ENCODE data around the gene PLCH2.
A peak's percentile ranks its signal among the peaks of the same experiment; 100 is the strongest.
"Not testable (repeated sequence)": the region's sequence is repeated elsewhere in the genome, so short reads cannot be mapped to it uniquely, and the experiment has no call there.

Gene PLCH2

DNA sequence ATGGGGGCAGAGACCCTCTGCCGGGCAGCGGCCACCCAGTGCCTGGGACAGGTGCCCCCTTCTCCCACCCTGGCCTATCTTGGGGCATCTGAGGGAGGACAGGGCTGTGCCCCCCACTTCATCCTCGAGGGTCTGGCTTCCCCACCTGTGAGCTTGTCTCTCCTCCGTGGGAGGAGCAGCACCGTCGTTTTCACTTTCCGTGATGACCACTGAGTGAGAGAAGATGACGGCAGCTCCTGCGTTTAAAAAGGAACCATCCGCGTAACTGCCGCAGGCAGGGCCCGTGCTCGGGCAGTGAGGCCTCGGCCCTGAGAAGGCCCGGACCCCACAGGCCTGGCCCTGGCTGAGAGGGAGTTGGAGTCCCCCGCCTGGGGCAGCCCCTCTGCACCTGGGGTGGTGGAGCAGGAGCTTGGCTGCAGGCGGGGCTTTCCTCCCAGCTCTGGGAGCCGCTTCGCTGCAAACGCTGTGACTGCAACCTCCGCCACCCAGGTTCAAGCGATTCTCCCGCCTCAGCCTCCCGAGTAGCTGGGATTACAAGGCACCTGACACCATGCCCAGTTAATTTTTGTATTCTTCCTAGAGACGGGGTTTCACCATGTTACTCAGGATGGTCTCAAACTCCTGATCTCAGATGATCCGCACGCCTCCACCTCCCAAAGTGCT lies 73.4 kb downstream of the PLCH2 start:
- DNase-seq, result not testable (repeated sequence)

DNA sequence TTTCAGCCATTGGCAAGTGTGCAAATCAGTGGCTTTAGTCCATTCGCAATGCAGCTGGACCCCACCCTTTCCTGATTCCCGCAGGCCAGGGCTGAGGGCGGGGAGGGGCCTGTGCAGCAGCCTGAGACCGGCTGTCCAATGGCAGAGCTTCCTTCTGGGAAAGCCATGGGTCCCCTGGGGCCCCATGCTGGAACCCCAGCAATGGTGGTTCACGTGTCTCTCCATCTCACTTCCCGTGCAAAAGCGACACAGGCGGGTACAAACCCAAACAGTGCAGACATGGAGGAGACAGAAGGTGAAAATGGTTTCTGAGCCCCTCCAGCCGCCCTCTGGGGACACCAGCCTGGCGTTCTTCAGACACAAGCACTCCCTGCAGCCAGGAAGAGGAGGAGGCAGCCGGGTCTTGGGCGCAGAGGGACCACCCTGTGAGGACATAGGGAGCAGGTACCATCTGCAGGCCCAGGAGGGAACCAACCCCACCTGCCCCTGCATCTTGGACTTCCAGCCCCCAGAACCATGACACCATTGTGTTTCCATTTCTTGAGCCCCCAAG lies 74.3 kb downstream of the PLCH2 start:
- DNase-seq, result not testable (repeated sequence)

DNA sequence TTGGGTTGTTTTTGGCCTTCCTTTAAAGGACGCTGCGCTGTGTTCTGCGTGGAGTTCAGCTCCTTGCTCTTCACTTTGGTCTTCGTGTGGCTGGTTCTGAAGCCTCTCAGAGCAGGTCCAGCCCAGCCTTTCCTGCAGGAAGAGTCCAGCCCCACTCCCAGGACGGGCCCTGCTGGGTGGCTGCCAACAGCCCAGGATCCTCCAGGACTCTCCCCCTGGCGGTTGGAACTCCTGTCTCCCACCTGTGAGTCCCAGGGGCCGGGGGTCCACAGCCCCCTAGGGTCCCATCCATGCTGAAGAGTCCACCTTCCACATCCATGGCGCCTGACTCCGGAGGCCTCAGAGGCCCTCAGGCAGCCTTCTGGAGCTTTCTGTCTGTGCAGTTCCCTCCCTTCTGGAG lies 75.5 kb downstream of the PLCH2 start:
- DNase-seq, result not testable (repeated sequence)

DNA sequence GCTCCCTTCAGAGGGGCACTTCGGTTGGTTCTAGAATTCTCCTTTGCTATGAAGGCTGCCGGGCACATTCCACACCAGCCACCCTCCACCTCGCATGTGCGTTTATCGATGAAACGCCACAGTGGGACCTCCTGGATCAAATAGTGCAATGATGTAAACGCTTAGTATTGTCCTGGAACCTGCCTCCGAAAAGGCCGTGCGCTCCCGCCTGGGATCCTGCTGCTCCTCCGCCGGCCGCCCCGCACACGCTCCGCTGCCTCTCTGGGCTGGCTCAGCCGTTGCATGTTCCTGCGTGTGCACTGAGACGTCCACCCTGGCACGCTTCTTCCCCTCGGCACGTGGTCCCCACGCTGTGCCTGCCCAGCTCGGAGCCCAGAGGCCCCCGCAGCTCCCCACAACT lies 76.1 kb downstream of the PLCH2 start:
- DNase-seq, result no peak

DNA sequence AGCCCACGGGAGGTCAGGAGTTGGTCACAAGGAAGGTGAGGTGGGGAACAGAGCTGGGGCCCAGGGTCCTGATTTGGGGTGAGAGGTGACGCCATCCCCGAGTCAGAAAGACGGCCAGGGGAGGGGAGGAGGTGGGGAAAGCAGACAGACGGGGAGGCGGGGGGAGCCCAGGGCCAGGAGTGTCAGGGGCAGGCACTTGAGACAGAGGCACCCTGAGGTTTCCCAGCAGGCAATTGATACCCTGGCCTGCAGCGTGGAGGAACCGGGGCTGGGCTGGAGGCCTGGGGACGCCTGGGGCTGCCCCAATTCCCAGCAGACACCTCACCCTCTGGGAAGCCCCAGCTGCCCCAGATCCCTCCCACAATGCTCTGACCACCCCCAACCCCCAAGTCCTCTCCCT lies 77.0 kb downstream of the PLCH2 start:
- DNase-seq, result not testable (repeated sequence)

DNA sequence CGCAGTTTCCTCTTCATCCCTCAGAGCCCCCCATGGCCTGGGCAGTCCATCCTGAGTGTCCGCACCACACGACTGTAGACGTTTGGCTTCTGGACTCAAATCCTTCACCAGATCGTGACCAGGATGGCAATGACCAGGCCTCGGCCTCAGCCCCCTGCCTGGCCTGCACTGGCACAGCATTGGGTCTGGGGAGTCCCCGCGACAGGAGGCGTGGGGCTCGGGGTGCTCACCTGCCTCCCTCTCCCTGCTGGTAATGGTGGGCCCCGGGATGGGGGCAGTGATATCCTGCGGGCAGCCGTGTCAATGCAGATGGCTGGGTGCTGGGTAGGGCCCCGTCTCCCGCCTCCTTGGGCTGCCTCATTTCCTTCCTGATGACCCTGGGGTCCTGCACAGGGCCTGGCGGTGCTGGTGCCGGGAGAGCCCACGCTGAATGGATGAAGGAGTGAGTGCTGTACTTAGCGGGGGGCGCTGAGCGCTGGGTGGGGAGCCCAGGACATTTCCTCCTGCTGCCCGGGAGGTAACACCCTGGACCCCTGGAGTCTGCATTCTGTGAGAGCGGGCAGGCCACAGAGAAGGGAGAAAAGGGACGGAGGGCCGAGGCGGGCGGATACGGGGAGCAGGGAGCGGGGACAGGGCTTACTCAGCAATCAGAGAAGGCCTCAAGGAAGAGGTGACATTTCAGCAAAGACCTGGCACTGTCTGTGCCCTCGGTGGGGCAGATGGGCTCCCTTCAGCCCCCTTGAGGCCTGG lies 78.0 kb downstream of the PLCH2 start:
- no peak for DNase-seq

DNA sequence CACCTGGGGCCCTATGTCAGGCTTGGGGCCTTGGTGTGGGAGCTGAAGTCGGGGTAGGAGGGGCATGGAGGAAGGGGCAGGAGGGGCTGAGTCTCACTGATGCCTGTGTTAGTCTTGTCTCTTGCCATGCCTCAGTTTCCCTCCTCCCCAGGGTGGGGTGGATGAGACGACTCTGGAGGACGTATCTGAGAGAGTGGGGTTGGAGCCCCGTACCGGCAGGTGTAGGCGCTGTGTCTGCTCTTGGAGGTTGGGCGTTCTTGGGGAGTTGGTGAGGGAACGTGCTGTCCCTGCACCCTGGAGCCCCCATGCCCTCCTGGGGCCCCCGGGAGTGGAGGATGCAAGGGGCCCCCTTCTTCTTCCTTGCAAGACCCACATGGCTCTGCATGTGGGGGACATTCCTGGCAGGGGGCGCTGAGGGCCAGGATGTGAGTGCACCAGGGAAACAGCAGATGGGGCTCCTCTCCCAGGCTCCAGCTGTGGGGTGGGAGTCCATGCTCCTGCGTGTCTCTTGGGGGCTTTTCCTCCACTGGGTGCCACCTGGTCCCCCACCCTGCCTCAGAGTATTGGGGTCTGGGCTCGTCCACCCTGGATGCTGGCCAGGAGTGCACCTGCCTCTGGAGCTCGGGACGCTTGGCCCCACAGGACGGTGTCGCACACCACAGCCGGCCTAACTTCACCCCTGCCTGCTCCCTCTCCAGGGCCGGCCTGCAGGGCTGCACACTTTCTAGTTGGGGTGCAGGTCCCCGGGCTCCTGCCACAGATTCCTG lies 78.7 kb downstream of the PLCH2 start:
- DNase-seq, result peak; percentile 31
